Chondrocyte (in vitro differentiated cells): ENCODE measurements around the gene ZFPM1. TPM values are rescaled to one million over a fixed set of nuclear protein-coding genes. Genes with fewer than 3 reads are reported as not detected.
"Not testable (repeated sequence)": the region's sequence is repeated elsewhere in the genome, so short reads cannot be mapped to it uniquely, and the experiment has no call there.

Experiments used
- DNase-seq: peaks from one replicate; pipeline ENCODE4 v3.0.0; 2021; ENCODE audit warnings: mixed read lengths, low spot score
- H3K27ac Mint-ChIP-seq: one replicate; pipeline ENCODE4 v1.8.0; 2021; ENCODE audit warnings: mild to moderate bottlenecking, moderate library complexity, mixed read lengths; ENCODE audit not compliant: unreplicated experiment
- H3K27me3 Mint-ChIP-seq: 2 replicates; pipeline ENCODE4 v1.8.0; 2021; ENCODE audit warnings: low read depth, mixed read lengths
- H3K36me3 Mint-ChIP-seq: 2 replicates; pipeline ENCODE4 v1.8.0; 2021; ENCODE audit warnings: low read depth, mixed read lengths
- H3K4me1 Mint-ChIP-seq: 2 replicates; pipeline ENCODE4 v1.8.0; 2021; ENCODE audit warnings: low read depth, mild to moderate bottlenecking, mixed read lengths
- H3K4me3 Mint-ChIP-seq: one replicate; pipeline ENCODE4 v1.8.0; 2021; ENCODE audit warnings: mild to moderate bottlenecking, moderate library complexity, mixed read lengths; ENCODE audit not compliant: unreplicated experiment
- H3K9me3 Mint-ChIP-seq: 2 replicates; pipeline ENCODE4 v1.8.0; 2021; ENCODE audit warnings: low read depth, mixed read lengths
- total RNA-seq: library from RNA; stranded (reverse); gene quantifications from 3 replicates; pipeline ENCODE4 v1.2.1, GENCODE V29; 2021
- TF ChIP-seq, protein P1 (sequence below): fragments of 200-600 bp; sonication (generic); IDR thresholded peaks from 2 replicates; pipeline ENCODE4 v1.5.0; 2021; ENCODE audit warnings: antibody characterized with exemption, mild to moderate bottlenecking, moderate library complexity

The ZFPM1 gene
- total RNA-seq, 1 donor from 2014 or later, result 7.6 TPM

DNA sequence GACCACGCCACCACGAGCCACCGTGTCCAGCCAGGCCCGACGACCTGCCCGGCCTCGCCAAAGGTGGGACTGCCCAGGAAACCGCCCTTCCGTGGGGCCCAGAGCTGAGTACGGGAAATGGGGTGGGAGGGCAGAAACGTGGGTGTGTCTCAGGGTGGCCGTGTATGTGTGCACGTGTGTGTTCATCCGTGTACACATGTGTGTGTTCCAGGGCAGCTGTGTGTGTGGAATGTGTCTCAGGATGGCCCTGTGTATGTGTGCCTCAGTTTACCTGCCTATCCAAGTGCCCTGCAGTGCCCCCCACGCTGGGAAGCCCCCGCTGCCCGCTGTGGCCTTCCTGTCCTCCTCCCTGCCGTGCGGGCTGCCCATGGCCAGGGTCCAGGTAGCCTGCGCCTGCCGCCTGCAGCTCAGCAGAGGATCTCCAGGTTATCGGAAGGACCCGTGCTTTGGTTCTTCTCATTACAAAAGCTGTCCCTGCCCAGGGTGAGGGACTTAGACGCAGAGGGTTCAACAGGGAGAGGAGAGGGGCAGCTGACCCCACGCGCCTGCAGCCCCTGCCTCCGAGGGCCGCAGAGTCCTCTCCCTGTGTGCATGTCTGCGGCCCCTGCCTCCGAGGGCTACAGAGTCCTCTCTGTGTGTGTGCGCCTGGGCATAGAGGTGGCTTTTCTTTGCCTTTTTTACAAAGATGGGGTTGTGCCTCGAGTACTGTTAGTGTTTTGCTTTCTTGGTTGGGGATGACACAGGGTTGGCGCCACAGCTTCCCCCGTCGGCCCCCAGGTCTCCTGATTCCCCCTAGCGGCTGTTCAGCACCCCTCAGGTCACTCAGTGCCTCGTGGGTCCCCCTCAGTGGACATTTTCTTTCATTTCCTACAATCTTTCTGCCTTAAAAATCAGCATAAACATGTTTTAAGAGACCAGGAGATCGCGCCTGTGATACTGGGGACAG is 46.7 kb upstream of the ZFPM1 start:
- TF ChIP-seq, protein P1, sequence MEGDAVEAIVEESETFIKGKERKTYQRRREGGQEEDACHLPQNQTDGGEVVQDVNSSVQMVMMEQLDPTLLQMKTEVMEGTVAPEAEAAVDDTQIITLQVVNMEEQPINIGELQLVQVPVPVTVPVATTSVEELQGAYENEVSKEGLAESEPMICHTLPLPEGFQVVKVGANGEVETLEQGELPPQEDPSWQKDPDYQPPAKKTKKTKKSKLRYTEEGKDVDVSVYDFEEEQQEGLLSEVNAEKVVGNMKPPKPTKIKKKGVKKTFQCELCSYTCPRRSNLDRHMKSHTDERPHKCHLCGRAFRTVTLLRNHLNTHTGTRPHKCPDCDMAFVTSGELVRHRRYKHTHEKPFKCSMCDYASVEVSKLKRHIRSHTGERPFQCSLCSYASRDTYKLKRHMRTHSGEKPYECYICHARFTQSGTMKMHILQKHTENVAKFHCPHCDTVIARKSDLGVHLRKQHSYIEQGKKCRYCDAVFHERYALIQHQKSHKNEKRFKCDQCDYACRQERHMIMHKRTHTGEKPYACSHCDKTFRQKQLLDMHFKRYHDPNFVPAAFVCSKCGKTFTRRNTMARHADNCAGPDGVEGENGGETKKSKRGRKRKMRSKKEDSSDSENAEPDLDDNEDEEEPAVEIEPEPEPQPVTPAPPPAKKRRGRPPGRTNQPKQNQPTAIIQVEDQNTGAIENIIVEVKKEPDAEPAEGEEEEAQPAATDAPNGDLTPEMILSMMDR, result peak; percentile 29
- no peak for DNase-seq
- Mint-ChIP-seq H3K36me3 (peaks cover 4% of the 10 kb centered on the region), H3K9me3 (no peaks in the 10 kb centered on the region), H3K27ac (no peak overlapping the region), H3K4me1 (peaks cover 11% of the 10 kb centered on the region), H3K27me3 (no peaks in the 10 kb centered on the region), H3K4me3 (no peak overlapping the region)

DNA sequence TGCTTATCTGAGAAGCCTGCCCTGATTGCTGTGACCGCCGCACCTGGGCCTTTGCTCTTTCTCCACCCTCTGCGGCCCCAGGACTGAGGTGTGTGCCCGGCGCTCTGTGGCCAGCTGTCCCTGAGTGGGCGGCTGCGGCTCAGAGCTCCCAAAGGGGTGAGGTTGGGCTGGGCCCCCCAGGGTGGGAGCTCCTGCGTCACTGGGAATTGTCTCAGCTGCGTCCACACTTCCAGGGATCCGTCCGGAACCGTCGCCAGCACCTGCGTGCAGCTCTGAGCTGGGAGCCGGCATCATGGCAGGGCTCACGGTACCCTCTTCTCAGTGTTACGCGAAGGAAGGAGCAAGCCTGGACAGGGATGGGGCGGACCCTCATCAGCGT is 46.0 kb upstream of the ZFPM1 start:
- TF ChIP-seq, protein P1, result no peak
- no peaks in the 10 kb centered on the region for H3K27me3 Mint-ChIP-seq
- H3K4me1 Mint-ChIP-seq, result peaks cover 11% of the 10 kb centered on the region
- H3K36me3 Mint-ChIP-seq, result peaks cover 4% of the 10 kb centered on the region
- H3K4me3 Mint-ChIP-seq, result no peak overlapping the region
- no peaks in the 10 kb centered on the region for H3K9me3 Mint-ChIP-seq
- no peak overlapping the region for H3K27ac Mint-ChIP-seq
- DNase-seq, result no peak

DNA sequence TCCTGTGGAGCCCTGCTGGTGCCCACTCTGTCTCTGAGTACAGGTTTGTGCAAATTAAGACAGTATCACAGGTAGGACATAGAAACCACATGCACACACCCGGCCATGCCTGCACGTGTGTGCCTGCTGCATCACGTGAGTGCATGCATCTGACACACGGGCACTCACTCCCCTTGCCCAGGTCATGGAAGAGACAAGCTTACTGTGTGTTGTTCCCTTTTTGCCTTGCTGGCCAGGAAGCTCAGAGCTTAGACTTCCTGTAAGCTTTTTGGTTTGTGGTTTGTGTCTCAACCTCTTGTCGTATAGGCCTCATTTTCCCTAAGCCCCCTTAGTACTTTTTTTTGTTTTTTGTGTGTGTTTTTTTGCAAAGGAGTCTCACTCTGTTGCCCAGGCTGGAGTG is 45.3 kb upstream of the ZFPM1 start:
- peaks cover 11% of the 10 kb centered on the region for H3K4me1 Mint-ChIP-seq
- no peak overlapping the region for H3K4me3 Mint-ChIP-seq
- peaks cover 4% of the 10 kb centered on the region for H3K36me3 Mint-ChIP-seq
- no peak overlapping the region for H3K27ac Mint-ChIP-seq
- no peaks in the 10 kb centered on the region for H3K27me3 Mint-ChIP-seq
- no peaks in the 10 kb centered on the region for H3K9me3 Mint-ChIP-seq
- DNase-seq, result no peak
- TF ChIP-seq, protein P1, result no peak

DNA sequence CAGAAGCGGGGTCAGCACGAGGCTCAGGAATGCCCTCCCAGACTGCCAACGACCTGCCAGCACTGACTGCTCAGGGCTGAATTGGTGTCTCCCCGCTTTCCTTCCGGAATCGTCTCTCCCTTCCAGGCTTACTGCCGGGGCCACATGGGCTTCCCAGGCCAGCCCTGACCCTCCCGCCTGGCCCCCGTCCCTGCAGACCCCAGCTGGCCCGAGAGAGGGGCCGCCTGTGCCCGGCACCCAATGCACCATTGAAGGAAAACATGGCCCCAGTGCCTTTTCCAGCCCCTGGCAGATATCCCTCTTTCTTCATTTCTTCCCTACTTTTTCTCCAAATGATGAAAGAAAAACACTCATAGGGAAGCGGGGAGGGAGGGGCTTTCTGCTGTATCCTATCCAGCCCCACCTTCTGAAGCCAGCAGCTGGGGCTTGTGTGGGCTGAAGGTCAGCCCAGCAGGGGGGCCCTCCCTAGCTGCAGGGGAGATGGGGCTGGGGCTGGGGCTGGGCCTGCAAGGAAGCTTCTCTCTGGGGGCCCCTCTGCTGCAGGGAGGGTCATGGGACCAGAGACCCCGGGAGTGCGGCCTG is 44.4 kb upstream of the ZFPM1 start:
- no peak for DNase-seq
- TF ChIP-seq, protein P1, result no peak
- peak overlapping the region; percentile 32 for H3K27ac Mint-ChIP-seq
- no peaks in the 10 kb centered on the region for H3K27me3 Mint-ChIP-seq
- H3K36me3 Mint-ChIP-seq, result peaks cover 4% of the 10 kb centered on the region
- H3K4me1 Mint-ChIP-seq, result peaks cover 11% of the 10 kb centered on the region
- H3K9me3 Mint-ChIP-seq, result no peaks in the 10 kb centered on the region
- no peak overlapping the region for H3K4me3 Mint-ChIP-seq

DNA sequence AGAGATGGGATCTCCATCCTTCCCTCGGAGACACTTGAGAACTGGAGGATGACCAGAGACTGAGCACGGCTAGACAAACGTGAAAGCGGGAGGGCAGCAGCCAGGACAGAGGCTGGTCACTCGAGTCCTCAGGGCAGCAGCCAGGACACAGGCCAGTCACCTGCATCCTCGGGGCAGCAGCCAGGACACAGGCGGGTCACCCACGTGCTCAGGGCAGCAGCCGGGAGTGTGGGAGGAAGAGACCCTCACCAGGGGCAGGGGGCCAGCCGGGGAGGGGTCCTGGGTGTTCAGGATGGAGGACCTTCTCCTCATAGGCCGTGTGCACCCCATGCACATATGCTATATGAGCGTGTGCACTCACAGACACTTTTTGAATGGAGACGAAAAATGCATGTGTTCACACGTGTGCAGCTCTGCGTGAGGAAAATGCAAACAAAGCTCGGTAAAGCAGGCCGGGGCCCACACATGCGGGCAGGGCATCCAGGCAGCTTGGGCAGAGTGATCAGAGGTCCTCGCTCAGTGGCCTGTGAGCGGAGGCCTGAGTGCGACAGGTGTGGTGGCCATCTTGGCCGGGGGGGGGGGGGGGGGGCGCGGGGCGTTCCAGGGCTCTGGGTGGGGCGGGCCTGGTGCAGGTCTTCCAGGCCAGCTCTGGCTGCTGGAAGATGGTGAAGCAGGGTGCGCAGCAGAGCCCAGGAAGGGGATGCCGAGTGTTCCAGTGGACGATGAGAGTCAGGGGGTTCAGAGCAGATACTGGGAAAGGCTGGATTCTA is 43.6 kb upstream of the ZFPM1 start:
- Mint-ChIP-seq H3K4me3 (no peak overlapping the region), H3K9me3 (no peaks in the 10 kb centered on the region)

DNA sequence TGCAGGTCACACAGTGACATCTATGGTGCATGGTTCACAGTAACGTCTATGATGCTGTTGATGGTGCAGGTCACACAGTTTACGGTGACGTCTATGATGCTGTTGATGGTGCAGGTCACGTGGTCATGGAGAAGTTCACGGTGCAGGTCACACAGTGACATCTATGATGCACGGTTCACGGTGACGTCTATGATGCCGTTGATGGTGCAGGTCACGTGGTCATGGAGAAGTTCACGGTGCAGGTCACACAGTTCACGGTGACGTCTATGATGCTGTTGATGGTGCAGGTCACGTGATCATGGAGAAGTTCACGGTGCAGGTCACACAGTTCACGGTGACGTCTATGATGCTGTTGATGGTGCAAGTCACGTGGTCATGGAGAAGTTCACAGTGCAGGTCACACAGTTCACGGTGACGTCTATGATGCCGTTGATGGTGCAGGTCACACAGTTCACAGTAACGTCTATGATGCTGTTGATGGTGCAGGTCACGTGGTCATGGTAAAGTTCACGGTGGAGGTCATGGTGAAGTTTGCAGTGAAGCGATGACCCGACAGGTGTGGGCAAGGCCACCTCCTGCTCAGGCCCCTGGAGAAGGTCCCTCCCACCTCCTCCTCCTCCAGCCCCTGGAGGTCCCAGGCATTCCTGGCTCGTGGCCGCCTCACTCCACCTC is 42.6 kb upstream of the ZFPM1 start:
- not testable (repeated sequence) for H3K4me3 Mint-ChIP-seq, DNase-seq, H3K27ac Mint-ChIP-seq, H3K4me1 Mint-ChIP-seq, H3K9me3 Mint-ChIP-seq, H3K36me3 Mint-ChIP-seq, H3K27me3 Mint-ChIP-seq

More for the DNA sequence above, 43.6 kb upstream of the ZFPM1 start:
- peaks cover under 1% of the 10 kb centered on the region for H3K36me3 Mint-ChIP-seq
- peaks cover 8% of the 10 kb centered on the region for H3K4me1 Mint-ChIP-seq
- no peak overlapping the region for H3K27ac Mint-ChIP-seq
- H3K27me3 Mint-ChIP-seq, result no peaks in the 10 kb centered on the region
- TF ChIP-seq, protein P1, result no peak
- DNase-seq, result no peak
